CD4-positive, alpha-beta T cell treated with Interleukin-15 for 1 hour (primary cell): Measurements from ENCODE around the gene ATP6AP2.
"Not testable (repeated sequence)": the region's sequence is repeated elsewhere in the genome, so short reads cannot be mapped to it uniquely, and the experiment has no call there.

ENCODE experiments used
- DNase-seq: peaks from one replicate; pipeline ENCODE4 v3.0.0-alpha.2; 2020

ATP6AP2 gene

GRCh38 chrX:40580537-40581335 is at the start of gene ATP6AP2:
Gene ATP6AP2 (plus strand): TSS chrX:40580970. CDS start chrX:40581066, 96 bp downstream.
- DNase-seq, result peak; percentile 93

- DNase-seq, result no peak
These were observed 49.5 kb upstream of the ATP6AP2 start for GRCh38 chrX:40531056-40531826.

- no peak for DNase-seq
These were observed 43.5 kb upstream of the ATP6AP2 start for GRCh38 chrX:40537310-40537709.

- no peak for DNase-seq
These were observed 42.4 kb upstream of the ATP6AP2 start for GRCh38 chrX:40538406-40538805.

GRCh38 chrX:40539214-40540142 is 41.3 kb upstream of the ATP6AP2 start:
- peak; percentile 67 for DNase-seq

- DNase-seq, result no peak
These were observed 38.6 kb upstream of the ATP6AP2 start for GRCh38 chrX:40542208-40542607.

- DNase-seq, result no peak
These were observed 37.8 kb upstream of the ATP6AP2 start for GRCh38 chrX:40542972-40543371.

- DNase-seq, result no peak
These were observed 37.0 kb upstream of the ATP6AP2 start for GRCh38 chrX:40543661-40544328.

- no peak for DNase-seq
These were observed 36.2 kb upstream of the ATP6AP2 start for GRCh38 chrX:40544343-40545266.

GRCh38 chrX:40546870-40547269 is 33.9 kb upstream of the ATP6AP2 start:
- DNase-seq, result no peak

- no peak for DNase-seq
These were observed 30.7 kb upstream of the ATP6AP2 start for GRCh38 chrX:40550066-40550465.

GRCh38 chrX:40552768-40553167 is 28.0 kb upstream of the ATP6AP2 start:
- DNase-seq, result no peak

GRCh38 chrX:40558590-40558989 is 22.2 kb upstream of the ATP6AP2 start:
- no peak for DNase-seq

GRCh38 chrX:40563784-40564183 is 17.0 kb upstream of the ATP6AP2 start:
- no peak for DNase-seq

- no peak for DNase-seq
These were observed 16.3 kb upstream of the ATP6AP2 start for GRCh38 chrX:40564447-40564846.

GRCh38 chrX:40570346-40571093 is 10.2 kb upstream of the ATP6AP2 start:
- no peak for DNase-seq

- peak; percentile 45 for DNase-seq
These were observed 9.6 kb upstream of the ATP6AP2 start for GRCh38 chrX:40571164-40571563.

- DNase-seq, result no peak
These were observed 9.2 kb upstream of the ATP6AP2 start for GRCh38 chrX:40571600-40571999.

- no peak for DNase-seq
These were observed 7.0 kb upstream of the ATP6AP2 start for GRCh38 chrX:40573763-40574162.

GRCh38 chrX:40575411-40575810 is 5.4 kb upstream of the ATP6AP2 start:
- not testable (repeated sequence) for DNase-seq

GRCh38 chrX:40576291-40576690 is 4.5 kb upstream of the ATP6AP2 start:
- no peak for DNase-seq
